Hypothalamus (tissue), 51 donors: ENCODE measurements around the gene SPINT2.

ENCODE experiments used
- DNase-seq, 51 donors: peaks; one replicate each; lab custom pipeline; 2025; lab: John Stamatoyannopoulos, UW

Gene SPINT2

DNA sequence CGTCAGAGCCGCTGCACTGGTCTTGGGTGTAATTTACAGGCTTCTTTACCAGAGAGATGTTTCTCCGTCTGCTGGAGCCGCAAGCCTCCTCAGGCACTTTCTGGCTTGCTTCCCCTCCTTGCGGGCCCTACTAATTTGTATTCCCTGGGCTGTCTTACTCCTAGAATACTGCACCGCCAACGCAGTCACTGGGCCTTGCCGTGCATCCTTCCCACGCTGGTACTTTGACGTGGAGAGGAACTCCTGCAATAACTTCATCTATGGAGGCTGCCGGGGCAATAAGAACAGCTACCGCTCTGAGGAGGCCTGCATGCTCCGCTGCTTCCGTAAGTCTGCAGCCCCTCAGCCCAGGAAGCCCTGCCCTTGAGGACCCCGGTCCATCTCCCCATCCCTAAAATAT, 25.6 kb downstream of the SPINT2 start:
- DNase-seq, result no peak

DNA sequence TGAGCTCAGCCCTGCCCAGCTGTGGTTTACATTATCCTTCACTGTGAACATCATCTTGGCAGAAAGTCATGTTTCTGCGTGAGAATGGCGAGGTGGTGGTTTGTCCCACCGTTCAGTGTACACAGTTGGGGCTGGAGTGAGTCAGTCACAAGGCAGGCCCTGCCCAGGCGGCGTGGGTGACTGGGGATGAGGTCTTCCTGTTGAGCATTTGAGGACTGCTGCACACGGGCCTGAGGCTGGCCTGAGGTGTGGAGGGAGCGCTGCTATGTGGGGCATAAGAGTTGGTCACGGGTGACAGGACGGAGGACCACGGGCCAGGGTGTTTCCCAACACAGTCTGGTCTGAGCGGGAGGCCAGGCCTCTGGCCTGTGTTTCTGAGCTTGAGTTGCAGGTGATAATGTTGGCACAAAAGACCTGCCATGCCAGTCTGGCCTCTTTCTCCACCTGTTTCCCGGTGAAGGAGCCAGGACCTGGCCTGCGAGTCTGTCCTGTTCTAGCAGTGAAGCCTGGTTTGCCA, 26.3 kb downstream of the SPINT2 start:
- peak in 1 of 51 donors; percentile 15 for DNase-seq

DNA sequence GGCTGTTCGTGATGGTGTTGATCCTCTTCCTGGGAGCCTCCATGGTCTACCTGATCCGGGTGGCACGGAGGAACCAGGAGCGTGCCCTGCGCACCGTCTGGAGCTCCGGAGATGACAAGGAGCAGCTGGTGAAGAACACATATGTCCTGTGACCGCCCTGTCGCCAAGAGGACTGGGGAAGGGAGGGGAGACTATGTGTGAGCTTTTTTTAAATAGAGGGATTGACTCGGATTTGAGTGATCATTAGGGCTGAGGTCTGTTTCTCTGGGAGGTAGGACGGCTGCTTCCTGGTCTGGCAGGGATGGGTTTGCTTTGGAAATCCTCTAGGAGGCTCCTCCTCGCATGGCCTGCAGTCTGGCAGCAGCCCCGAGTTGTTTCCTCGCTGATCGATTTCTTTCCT, 27.5 kb downstream of the SPINT2 start:
- DNase-seq, result no peak

DNA sequence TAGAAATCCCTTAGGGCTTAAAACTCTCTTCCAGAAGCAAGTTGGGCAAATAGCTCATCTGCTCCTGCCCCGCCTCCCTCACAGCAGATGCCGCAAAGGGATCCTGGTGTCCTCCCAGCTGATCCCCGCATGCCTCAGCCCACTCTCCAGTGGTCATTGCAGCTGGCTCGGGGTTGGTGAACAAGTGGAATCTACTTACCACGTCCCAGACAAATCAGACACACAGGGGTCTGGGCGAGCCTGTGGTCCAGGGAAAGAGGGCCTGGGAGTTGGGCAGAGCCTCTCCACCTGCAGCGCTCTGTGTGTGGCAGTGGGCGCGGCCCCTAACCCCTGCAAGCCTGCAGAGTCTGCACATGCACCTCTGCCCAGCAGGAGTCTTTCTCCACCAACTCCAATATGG, 28.9 kb downstream of the SPINT2 start:
- no peak for DNase-seq

DNA sequence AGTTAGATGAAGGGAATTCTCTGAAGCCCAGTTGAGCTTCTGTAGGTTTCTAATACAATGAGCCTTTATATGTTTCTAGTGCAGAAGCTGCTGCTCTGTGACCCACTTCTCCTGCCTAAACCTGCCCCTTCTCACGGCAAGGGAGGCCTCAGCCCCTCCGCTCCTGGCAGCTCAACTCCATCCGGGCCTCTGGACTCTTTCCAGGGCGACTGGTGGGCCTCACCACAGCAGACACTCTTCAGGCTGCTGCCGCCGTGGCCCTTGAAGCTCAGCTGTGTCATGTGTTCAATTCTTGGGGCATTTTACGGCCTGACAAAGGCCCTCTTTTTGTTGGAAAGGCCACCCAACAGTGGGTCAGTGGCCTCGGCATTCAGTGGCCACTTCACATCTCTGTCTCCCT, 29.7 kb downstream of the SPINT2 start:
- peak in 13 of 51 donors; percentile 10 to 71 (median 28) for DNase-seq

DNA sequence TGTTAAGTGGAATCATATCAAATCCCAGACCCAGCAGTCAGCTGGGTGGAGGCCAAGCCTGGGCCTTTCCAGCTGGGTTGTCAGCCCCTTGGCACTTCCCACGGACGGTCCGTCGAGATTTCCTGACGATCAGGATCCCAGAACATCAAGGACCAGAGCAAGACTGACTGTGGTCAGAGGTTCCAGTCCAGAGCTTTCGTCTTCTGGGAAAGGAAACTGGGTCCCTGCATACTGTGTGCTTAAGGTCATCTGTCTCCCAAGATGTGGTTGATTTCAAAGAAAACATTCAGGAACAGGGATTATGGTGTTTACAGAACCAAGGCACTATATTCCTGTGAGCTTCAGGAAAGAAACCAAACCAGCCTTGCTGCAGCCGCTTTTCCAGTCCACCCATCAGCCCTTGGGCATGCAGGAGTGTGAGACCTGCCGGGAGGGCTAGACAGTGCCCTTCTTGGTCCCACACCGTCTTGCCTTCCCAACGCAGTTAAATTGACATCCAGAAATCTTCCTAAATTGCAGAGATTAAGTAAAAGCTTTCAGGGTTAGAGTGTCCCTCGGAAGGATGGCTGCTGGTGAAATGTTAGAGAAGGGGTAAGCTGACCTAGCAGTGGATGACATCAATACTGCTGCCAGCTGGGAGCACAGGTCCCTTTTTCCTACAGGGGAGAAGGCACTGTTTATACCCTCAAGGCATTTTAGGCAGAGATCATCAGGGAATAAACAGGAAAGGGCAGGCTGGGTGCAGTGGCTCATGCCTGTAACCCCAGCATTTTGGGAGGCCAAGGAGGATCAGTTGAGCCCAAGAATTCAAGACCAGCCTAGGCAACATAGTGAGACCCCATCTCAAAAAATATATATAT, 34.7 kb downstream of the SPINT2 start:
- DNase-seq, result no peak

DNA sequence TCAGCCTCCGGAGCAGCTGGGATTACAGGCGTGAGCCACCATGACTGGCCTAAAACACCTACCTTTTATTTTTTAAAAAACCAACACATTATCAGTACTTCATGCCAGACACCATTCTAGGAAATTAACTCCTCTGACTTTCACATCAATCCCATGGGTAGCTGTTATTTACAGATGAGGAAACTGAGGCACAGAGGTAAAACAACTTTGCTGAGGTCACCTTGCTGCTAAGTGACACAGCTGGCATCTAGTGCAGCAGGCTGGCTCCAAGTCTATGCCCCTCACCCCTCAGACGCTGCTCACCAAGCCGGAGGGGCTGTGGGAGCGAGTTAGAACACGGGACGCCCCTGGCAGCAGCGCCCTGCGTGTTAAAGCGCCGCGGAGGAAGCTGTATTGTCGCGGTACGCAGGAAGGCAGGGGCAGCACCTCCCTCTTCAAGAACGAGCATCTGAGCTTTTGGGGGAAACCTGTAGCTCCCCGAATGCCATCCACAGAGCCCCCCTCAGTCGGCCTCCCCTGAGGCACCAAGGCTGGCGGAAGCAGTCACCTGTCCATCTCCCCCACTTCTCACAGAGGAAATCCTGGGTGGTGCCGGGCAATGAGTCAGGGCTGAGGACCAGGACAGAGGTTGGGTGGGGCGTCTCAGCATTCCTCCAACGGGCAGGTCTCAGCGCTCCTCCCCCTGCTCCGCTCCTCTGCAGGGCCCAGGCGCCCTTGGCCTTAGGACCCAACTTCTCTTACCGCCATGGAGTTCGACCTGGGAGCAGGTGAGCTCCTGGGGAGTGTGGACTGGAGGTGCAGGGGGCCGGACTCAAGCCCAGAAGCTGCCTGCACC, 39.4 kb downstream of the SPINT2 start, which contains the start of gene C19orf33:
TSS of gene C19orf33 (plus strand) at position 735 of the 835 bp plus-strand sequence. CDS start at position 746, 11 bp downstream.
- DNase-seq, result no peak

DNA sequence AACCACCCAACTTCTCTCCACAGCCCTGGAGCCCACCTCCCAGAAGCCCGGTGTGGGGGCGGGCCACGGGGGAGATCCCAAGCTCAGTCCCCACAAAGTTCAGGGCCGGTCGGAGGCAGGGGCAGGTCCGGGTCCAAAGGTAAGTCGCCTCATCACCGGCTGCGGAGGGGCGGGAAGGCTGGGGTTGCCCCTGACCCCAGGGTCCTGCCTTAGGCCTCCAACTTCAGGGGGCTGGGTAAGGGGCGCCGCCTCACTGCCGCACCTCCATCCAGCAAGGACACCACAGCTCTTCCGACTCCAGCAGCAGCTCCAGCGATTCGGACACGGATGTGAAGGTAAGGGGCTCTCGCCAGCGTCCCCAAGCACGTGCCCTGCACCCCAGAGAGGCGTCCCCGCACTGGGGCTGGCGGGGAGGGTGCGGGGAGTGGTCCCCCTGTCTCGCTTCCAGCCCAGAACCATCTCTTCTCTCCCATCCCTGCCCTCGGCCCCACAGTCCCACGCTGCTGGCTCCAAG, 40.0 kb downstream of the SPINT2 start:
- DNase-seq, result no peak

DNA sequence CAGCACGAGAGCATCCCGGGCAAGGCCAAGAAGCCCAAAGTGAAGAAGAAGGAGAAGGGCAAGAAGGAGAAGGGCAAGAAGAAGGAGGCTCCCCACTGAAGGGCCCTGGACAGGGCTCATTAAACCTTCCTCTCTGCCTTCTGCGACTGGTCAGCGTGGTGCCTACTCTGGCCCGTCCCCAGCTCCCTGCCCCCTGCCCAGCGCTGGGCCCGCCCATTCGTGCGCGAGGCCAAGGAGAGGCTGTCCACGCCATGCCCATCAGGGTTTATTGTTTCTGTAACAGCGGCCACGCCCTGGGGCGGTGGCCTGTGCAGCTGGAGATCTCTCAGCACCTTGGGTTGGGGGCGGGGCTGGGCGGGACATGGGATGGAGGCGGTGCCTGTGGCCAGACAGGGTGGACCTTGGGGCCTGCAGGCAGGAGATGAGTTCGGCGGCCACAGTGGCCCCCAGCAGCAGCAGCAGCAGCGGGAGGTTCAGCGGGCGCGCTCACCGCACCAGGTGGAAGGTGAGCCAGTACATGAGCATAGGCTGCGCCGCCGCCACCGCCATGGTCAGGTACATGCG, 40.6 kb downstream of the SPINT2 start:
- no peak for DNase-seq

DNA sequence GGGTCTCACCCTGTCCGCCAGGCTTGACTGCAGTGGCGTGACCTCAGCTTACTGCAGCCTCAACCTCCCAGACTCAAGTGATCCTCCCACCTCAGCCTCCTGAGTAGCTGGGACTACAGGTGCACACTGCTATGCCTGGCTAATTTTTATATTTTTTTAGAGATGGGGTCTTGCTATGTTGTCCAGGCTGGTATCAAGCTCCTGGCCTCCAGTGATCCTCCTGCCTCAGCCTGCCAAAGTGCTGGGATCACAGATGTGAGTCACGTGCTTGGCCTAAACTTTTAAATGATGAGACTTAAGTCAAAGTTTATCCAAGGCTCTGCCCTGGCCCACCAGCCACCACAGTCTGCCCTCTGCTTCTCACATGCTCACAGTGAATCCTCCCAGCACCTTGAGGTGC, 41.9 kb downstream of the SPINT2 start:
- no peak for DNase-seq

DNA sequence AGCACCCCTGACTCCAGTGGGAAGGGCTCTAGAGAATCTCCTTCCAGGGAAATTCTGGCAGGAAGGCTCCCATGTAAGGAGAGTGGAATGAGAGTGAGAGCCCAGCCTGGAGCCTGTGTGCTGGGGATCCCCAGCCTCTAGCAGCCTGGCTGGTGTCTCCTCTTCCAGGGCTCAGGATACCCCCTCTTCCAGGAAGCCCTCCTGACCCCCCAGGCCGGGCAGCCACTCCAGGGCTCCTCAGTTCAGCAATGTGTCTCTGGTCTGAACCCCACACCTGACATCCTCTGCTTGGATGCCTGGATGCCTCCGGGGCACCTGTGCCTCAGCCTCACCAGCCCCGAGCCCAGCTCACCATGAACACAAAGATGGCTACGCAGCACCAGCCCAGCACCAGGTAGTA, 42.7 kb downstream of the SPINT2 start:
- no peak for DNase-seq

DNA sequence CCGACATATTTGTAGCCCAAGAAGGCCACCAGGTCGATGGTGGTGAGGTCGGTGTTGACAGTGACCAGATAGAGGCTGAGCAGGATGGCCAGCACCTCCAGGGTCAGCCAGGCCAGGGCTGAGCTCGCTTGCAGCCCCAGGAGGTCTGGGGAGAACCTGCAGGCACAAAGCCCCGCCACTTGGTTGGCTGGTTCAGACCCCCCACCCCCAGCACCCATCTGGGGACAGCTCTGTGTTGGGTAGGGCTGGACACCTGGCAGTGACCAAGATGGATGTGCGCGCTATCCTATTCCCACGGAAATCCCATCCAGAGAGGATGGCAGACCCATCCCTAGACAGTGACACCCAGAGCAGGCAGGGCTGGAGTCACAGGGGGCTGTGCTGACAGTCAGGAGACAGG, 43.2 kb downstream of the SPINT2 start:
- no peak for DNase-seq

DNA sequence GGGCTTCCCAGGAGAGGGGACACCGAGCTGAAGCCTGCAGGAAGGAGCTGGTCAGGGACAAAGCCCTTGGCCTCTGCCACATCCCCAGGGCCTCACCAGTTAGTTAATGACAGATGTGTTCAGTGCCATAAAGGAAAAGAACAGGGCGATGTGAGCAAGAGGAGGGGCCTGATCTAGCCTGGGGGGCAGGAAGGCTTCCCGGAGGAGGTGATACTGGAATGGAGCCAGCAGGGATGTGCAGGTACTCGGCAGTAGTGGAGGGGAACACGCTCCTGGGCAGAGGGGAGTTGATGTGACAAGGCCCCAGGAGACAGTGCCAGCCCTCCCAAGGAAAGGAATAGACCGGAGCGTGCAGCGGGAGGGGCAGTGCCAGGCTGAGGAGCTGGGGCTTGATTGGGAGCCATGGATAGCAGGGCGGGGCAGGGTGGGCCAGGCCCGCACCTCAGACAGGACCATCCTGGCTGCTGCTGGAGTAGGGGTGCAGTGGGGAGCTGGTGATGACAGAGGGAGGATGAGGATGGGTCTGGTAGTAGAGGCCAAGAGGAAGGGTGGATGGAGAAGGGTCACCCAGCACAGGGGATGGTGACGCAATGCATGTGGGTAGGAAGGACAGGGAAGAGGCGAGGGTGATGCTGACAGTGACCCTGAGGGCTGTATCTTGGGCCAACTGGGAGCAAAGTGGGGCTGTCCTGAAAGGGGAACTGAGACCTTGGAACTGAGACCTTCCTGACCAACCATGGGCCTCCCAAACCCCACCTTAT, 43.8 kb downstream of the SPINT2 start:
- no peak for DNase-seq

DNA sequence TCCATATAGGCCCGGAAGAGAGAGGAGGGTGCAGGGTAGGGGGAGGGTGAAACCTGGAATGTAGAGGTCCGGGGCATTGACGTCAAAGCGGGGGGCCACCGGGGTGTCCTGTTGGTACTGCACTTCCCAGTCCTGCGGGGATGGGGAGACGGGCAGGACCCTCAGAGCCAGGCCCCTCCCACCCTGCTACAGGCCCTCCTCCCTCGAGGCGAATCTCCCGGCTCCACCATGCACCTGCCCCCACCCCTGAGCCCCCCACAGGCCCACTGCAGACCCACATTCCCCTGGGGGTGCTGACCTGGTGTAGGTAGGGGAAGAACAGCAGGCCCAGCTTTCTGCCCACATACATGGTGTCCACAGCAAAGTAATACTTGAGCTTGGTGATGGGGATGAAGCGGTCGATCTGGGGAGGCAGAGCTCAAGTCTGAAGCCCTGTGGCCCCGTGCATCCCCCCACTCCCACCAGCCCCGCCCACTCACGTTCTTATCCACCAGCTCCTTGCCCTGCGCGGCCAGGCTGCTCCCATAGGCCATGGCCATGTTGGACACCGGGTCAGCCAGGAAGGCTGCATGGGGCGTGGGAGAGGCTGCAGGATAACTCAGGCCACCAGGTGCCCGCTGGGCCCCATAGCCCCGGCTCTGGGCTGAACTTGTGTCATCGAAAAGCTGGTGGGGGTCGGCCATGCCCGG, 44.7 kb downstream of the SPINT2 start:
- DNase-seq, result no peak

DNA sequence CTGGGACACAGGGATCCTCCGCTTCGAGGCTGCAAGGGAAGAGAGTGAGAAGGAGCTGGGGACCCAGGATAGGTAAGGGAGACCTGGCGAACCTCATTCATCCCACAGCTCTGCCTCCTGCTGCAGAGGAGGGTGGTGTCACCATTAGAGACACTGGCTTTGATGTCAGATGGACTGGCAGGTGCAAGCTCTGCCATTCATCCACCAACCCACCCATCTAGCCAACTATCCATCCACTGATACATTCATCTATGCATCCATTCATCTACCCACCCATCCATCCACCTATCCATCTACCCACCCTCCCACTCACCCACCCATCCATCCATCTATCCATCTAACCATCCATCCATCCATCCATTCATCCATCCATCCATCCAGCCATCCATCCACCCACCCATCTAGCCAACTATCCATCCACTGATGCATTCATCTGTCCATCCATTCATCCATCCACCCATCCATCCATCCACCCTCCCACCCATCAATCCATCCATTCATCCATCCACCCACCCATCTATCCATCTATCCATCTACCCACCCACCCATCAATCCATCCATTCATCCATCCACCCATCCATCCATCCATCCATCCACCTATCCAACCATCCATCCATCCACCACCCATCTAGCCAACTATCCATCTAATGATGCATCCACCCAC, 45.4 kb downstream of the SPINT2 start:
- DNase-seq, result no peak

DNA sequence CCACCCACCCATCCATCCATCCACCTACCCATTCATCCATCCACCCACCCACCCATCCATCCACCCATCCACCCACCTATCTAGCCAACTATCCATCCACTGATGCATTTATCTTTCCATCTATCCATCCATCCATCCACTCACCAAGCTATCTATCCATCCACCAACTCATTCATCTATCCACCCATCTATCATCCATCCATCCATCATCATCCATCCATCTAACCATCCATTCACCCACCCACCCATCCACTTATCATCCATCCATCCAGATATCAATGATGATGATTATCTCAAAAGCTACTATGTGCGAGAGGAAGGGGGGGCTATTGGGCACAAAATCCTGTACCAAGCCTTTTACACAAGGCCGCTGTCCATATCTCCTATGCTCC, 45.9 kb downstream of the SPINT2 start:
- no peak for DNase-seq

DNA sequence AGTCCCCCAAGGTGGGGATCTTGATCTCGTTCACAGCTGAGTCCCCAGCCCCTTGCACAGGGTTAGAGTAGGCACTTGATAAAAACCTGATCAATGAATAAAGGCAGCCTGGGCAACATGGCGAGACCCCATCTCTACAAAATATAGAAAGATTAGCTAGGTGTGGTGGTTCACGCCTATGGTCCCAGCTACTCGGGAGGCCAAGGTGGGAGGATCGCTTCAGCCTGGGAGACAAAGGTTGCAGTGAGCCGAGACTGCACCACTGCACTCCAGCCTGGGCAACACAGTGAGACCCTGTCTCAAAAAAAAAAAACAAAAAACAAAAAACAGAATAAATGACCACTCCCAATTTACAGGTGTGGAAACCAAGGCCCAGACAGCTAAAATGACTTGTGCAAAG, 46.6 kb downstream of the SPINT2 start:
- DNase-seq, result no peak

DNA sequence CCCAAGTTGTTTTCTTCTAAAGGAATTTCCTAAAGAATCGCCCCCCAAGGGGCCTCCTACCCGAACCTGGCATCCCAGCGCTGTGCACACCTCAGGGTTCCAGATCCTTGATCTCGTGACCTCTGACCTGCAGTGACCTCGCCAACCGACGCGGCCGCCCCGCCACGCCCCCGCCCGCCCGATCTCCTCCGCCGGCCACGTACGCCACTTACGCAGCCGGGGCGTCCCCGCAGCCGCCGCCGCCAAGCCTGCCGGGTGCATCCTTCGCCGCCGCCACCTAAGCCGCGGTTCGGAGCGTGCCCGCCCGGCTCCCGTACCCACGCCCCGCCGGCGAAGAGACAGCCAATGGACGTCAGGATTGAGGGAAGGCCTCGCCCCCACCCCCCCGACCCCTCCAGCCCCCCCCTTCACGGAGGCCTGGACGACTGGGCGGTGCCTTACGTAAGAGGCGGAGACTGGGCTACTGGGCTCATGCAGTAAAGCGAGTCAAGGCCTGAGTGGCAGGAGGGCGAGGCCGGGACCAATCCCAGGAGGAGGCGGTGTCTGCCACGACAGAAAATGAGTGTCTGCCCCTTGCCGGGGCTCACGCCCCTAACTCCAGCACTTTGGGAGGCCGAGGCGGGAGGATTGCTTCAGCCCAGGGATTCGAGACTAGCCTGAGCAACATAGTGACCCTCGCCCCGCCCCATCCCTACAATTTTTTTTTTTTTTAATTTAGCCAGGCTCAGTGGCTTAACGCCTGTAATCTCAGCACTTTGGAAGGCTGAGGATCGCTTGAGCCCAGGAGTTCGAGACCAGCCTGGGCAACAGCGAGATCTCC, 51.5 kb downstream of the SPINT2 start, which contains the start of gene YIF1B:
TSS of gene YIF1B (minus strand) at position 291 of the 820 bp plus-strand sequence. CDS start at position 261, 30 bp downstream.
- DNase-seq, result peak; percentile 71 to 99 (median 94)
